ENCODE data around the gene OPN5. TPM values are rescaled to one million over a fixed set of nuclear protein-coding genes. Genes with fewer than 3 reads are reported as not detected.
"Not testable (repeated sequence)": the region's sequence is repeated elsewhere in the genome, so short reads cannot be mapped to it uniquely, and the experiment has no call there.

OPN5 gene, protein sequence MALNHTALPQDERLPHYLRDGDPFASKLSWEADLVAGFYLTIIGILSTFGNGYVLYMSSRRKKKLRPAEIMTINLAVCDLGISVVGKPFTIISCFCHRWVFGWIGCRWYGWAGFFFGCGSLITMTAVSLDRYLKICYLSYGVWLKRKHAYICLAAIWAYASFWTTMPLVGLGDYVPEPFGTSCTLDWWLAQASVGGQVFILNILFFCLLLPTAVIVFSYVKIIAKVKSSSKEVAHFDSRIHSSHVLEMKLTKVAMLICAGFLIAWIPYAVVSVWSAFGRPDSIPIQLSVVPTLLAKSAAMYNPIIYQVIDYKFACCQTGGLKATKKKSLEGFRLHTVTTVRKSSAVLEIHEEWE
- not detected in 2 replicates for total RNA-seq

GRCh38 chr6:47781732-47782131, at the start of gene OPN5:
Gene OPN5, plus strand, starts transcription at chr6:47782032. Its CDS starts 35 bp downstream, at chr6:47782067.
- intact Hi-C loops (cut with micrococcal nuclease) = no loop called here
- H3K9me3 Mint-ChIP-seq = no peaks in the 10 kb centered on the region

DNA sequence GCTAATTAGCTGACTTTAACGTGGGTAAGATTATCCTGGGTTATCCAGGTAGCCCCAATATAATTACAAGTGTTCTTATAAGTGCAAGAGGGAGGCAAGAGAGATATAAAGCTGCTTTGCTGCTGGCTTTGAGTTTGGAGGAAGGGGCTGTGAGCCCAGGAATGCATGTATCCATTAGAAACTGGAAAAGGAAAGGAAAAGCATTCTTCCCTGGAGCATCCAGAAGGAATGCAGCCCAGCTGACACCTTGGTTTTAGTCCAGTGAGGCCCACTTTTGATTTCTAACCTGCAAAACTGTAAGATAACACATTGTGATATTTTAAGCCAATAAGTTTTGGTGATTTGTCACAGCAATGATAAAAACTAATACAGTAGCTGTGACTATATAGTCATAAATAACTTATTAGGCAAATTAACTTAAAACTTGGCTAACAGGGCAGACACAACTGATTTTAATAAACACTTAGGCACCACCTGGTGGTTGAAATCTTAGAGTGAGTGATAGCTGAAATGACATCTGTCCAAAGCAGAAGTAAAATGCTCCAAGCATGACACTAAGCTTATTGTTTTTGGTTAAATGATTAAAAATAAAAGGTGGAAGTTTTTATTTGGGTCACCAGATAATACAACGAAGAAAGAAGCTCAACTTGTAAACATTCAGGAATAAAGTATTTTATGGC, 47.8 kb upstream of the OPN5 start:
- H3K9me3 Mint-ChIP-seq = no peaks in the 10 kb centered on the region
- intact Hi-C loops (cut with micrococcal nuclease) = loop anchor here (1.0 to 2.0 kb wide), 2 partner anchors 103 to 319 kb away; no protein-coding TSS in a partner anchor
- no peak overlapping the region for H3K27ac Mint-ChIP-seq
- peak; percentile 63 for DNase-seq
- H3K27me3 Mint-ChIP-seq = peaks cover 9% of the 10 kb centered on the region
- peaks cover 2% of the 10 kb centered on the region for H3K4me1 Mint-ChIP-seq
- H3K36me3 Mint-ChIP-seq (ENCODE audit: low read depth) = no peaks in the 10 kb centered on the region
- no peak overlapping the region for H3K4me3 Mint-ChIP-seq

More at GRCh38 chr6:47781732-47782131, at the start of gene OPN5:
- Mint-ChIP-seq H3K27ac (no peak within 1 kb of the TSS), H3K4me1 (peaks cover 8% of the 10 kb centered on the region), H3K36me3 (ENCODE audit: low read depth) (no peaks in the 10 kb centered on the region), H3K27me3 (peaks cover 37% of the 10 kb centered on the region), H3K4me3 (no peak within 1 kb of the TSS)
- no peak for DNase-seq

DNA sequence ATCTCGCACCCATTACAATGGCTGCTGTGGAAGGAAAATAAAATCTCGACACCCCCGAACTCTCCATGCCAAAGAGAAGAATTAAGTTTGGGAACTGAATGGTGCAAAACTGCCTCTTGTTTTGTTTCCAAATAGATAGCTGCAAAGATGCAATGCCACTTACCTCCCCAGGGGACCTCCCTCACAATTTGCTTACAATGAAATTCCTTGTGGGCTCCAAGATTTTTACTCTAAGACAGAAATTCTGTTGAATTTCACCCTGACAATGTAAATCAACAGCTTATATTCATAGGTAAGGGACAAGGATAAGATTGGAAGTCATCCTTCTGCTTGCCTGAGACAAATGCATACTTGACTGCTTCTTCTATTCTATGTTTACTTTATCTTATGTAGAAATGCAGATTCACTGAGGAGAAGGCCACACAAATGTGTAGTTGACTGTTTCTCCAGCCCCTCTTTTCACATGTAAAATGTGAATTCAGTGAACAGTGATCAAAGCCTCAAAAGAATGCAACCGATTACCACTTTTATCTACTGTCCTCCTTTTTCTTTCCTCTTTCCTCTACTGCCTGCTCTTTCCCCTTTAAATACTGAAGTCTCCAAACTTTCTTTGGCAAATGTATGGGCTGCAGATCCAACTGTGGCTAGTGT, 46.9 kb upstream of the OPN5 start:
- Mint-ChIP-seq H3K27ac (no peak overlapping the region), H3K36me3 (ENCODE audit: low read depth) (no peaks in the 10 kb centered on the region), H3K4me1 (no peaks in the 10 kb centered on the region), H3K9me3 (no peaks in the 10 kb centered on the region), H3K4me3 (no peak overlapping the region), H3K27me3 (peaks cover 9% of the 10 kb centered on the region)
- intact Hi-C loops (cut with micrococcal nuclease) = loop anchor here (1.0 to 2.0 kb wide), 2 partner anchors 104 to 320 kb away; no protein-coding TSS in a partner anchor
- DNase-seq = no peak

- no peak overlapping the region for H3K27ac Mint-ChIP-seq
- intact Hi-C loops (cut with micrococcal nuclease) = no loop called here
- peaks cover 9% of the 10 kb centered on the region for H3K27me3 Mint-ChIP-seq
- no peaks in the 10 kb centered on the region for H3K4me1 Mint-ChIP-seq
- no peaks in the 10 kb centered on the region for H3K36me3 Mint-ChIP-seq (ENCODE audit: low read depth)
- no peaks in the 10 kb centered on the region for H3K9me3 Mint-ChIP-seq
- no peak for DNase-seq
- H3K4me3 Mint-ChIP-seq = no peak overlapping the region
Observed at GRCh38 chr6:47736083-47736700, 45.6 kb upstream of the OPN5 start.

GRCh38 chr6:47737406-47737805, 44.4 kb upstream of the OPN5 start:
- Mint-ChIP-seq H3K4me3 (no peak overlapping the region), H3K4me1 (peaks cover 3% of the 10 kb centered on the region), H3K36me3 (ENCODE audit: low read depth) (no peaks in the 10 kb centered on the region), H3K27me3 (peaks cover 9% of the 10 kb centered on the region), H3K9me3 (no peaks in the 10 kb centered on the region), H3K27ac (no peak overlapping the region)
- no peak for DNase-seq
- intact Hi-C loops (cut with micrococcal nuclease) = no loop called here

DNA sequence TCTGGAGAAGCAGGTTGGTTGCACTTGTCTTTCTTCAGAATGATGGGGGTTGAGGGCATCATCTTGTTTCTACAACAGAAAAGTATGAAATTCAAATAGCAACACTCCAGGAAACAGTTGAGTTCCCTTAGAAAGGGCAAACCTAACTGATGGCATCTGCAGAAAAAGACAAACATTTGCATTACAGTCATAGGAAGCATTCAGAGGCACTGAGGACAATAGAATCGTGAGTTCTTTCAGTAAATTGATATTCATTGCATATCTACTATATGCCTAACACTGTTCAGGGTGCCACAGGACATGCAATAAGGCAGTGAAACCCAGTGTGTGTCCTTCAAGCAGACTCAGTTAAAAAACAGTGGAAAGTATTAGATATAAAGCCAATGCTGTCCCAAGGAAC, 41.1 kb upstream of the OPN5 start:
- intact Hi-C loops (cut with micrococcal nuclease) = no loop called here
- H3K27me3 Mint-ChIP-seq = peaks cover 2% of the 10 kb centered on the region
- H3K4me3 Mint-ChIP-seq = no peak overlapping the region
- peaks cover 5% of the 10 kb centered on the region for H3K9me3 Mint-ChIP-seq
- DNase-seq = no peak
- H3K4me1 Mint-ChIP-seq = peaks cover 3% of the 10 kb centered on the region
- no peaks in the 10 kb centered on the region for H3K36me3 Mint-ChIP-seq (ENCODE audit: low read depth)
- H3K27ac Mint-ChIP-seq = no peak overlapping the region

DNA sequence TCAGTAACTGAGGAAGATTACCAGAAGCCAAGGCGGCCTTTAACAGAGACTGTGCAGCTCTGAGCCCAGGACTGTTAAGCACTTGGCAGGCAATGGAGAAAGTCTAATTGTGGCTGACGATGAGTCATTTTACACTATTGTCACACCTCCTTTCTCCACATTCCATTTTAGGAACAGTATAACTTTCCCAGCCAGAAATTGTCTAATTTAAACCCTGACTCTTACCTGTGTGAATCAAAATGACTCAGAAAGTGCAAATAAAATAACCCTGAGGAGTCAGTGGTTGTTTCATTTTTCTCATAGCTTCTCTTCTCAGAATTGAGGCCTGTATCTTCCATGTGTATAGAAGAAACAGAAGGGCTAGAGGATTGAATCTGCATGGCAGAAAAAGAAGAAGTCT, 40.0 kb upstream of the OPN5 start:
- H3K9me3 Mint-ChIP-seq = peaks cover 5% of the 10 kb centered on the region
- no peak overlapping the region for H3K27ac Mint-ChIP-seq
- intact Hi-C loops (cut with micrococcal nuclease) = no loop called here
- H3K36me3 Mint-ChIP-seq (ENCODE audit: low read depth) = no peaks in the 10 kb centered on the region
- DNase-seq = no peak
- H3K4me1 Mint-ChIP-seq = peaks cover 3% of the 10 kb centered on the region
- H3K4me3 Mint-ChIP-seq = no peak overlapping the region
- no peaks in the 10 kb centered on the region for H3K27me3 Mint-ChIP-seq

DNA sequence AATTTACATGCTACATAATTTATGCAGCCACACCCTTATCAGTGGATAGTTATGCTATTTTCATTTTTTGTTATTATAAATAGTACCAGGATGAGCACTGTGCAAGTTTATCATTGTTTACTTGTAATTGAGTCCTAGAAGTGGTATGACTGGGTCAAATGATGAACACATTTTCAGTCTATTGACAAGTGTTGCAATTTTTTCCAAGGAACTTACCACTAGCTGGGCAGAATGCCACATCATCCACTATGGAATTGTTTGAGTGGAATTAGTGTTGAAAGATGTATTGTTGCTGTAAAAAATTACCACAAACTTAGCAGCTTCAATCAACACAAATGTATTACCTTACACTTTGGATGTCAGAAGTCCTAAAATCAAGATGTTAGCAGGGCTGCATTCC, 38.1 kb upstream of the OPN5 start:
- no peak overlapping the region for H3K27ac Mint-ChIP-seq
- peaks cover 3% of the 10 kb centered on the region for H3K4me1 Mint-ChIP-seq
- intact Hi-C loops (cut with micrococcal nuclease) = no loop called here
- no peak overlapping the region for H3K4me3 Mint-ChIP-seq
- no peak for DNase-seq
- H3K36me3 Mint-ChIP-seq (ENCODE audit: low read depth) = no peaks in the 10 kb centered on the region
- peaks cover 5% of the 10 kb centered on the region for H3K9me3 Mint-ChIP-seq
- H3K27me3 Mint-ChIP-seq = no peaks in the 10 kb centered on the region

DNA sequence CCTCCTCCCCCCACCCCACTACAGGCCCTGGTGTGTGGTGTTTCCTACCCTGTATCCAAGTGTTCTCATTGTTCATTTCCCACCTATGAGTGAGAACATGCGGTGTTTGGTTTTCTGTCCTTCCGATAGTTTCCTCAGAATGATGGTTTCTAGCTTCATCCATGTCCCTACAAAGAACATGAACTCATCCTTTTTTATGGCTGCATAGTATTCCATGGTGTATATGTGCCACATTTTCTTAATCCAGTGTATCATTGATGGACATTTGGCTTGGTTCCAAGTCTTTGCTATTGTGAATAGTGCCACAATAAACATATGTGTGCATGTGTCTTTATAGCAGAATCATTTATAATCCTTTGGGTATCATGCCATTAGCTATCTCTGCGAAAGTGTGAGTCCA, 36.6 kb upstream of the OPN5 start:
- DNase-seq; intact Hi-C loops (cut with micrococcal nuclease); H3K4me1 Mint-ChIP-seq; H3K36me3 Mint-ChIP-seq (ENCODE audit: low read depth); H3K4me3 Mint-ChIP-seq; H3K27me3 Mint-ChIP-seq; H3K27ac Mint-ChIP-seq; H3K9me3 Mint-ChIP-seq: not testable (repeated sequence)

DNA sequence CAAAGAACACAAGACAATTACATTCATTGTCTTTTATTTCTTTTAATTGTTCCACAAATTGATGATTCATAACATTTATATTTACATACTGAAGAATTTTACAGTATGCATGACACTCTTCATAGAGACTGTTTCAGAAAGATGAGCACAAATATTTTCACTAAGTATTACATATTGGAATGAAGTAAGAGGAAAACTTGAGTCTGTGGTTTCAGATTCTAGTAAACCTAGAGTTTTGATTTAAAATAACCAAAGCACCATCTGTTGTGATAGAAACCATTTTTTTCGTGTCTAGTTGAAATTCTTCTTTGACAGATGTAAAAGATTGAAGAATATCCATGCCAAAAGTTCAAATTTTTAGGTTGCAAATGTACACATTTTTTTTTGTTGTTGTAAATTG, 32.1 kb upstream of the OPN5 start:
- Mint-ChIP-seq H3K4me1 (no peaks in the 10 kb centered on the region), H3K9me3 (peaks cover 5% of the 10 kb centered on the region), H3K4me3 (no peak overlapping the region), H3K27me3 (peaks cover 7% of the 10 kb centered on the region), H3K36me3 (ENCODE audit: low read depth) (no peaks in the 10 kb centered on the region), H3K27ac (no peak overlapping the region)
- DNase-seq = no peak
- intact Hi-C loops (cut with micrococcal nuclease) = no loop called here

- Mint-ChIP-seq H3K27me3 (peaks cover 12% of the 10 kb centered on the region), H3K9me3 (no peaks in the 10 kb centered on the region), H3K27ac (no peak overlapping the region), H3K4me1 (no peaks in the 10 kb centered on the region), H3K4me3 (no peak overlapping the region), H3K36me3 (ENCODE audit: low read depth) (no peaks in the 10 kb centered on the region)
- intact Hi-C loops (cut with micrococcal nuclease) = no loop called here
- no peak for DNase-seq
Observed at GRCh38 chr6:47752801-47753200, 29.0 kb upstream of the OPN5 start.

DNA sequence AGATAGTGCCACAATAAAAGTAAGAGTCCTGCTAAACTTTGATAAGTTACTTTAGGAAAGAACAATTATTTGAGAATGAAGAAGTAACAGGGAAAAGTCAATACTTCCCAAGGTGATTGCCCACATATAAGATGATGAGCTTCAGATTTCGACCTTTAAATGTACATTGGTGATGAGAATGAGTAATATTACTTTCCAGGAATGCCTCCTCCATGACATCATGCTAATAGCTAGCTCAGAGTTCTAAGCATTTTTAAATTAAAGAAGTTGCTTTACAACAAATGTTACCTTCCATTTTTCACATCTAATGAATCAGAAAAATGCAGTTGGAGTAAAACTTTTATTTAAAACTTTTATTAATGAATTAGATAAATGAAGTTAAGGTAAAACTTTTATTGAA, 22.5 kb upstream of the OPN5 start:
- Mint-ChIP-seq H3K27me3 (peaks cover 11% of the 10 kb centered on the region), H3K4me1 (no peaks in the 10 kb centered on the region), H3K27ac (no peak overlapping the region), H3K36me3 (ENCODE audit: low read depth) (no peaks in the 10 kb centered on the region), H3K4me3 (no peak overlapping the region), H3K9me3 (no peaks in the 10 kb centered on the region)
- intact Hi-C loops (cut with micrococcal nuclease) = no loop called here
- DNase-seq = no peak

GRCh38 chr6:47762502-47762901, 19.3 kb upstream of the OPN5 start:
- Mint-ChIP-seq H3K4me1 (no peaks in the 10 kb centered on the region), H3K9me3 (no peaks in the 10 kb centered on the region), H3K27me3 (peaks cover 6% of the 10 kb centered on the region), H3K36me3 (ENCODE audit: low read depth) (no peaks in the 10 kb centered on the region), H3K27ac (no peak overlapping the region), H3K4me3 (no peak overlapping the region)
- no peak for DNase-seq
- intact Hi-C loops (cut with micrococcal nuclease) = no loop called here

- no peaks in the 10 kb centered on the region for H3K9me3 Mint-ChIP-seq
- H3K27me3 Mint-ChIP-seq = peaks cover 10% of the 10 kb centered on the region
- no peak for DNase-seq
- H3K27ac Mint-ChIP-seq = no peak overlapping the region
- no peak overlapping the region for H3K4me3 Mint-ChIP-seq
- H3K4me1 Mint-ChIP-seq = no peaks in the 10 kb centered on the region
- no peaks in the 10 kb centered on the region for H3K36me3 Mint-ChIP-seq (ENCODE audit: low read depth)
- intact Hi-C loops (cut with micrococcal nuclease) = no loop called here
Observed at GRCh38 chr6:47766445-47766844, 15.4 kb upstream of the OPN5 start.

Data from activated CD4-positive, alpha-beta T cell treated with anti-CD3 and anti-CD28 coated beads, Interleukin-2, amount 10 ng/mL, durations not matched to agents 24 days and 14 days (primary cell).